Measurements from ENCODE around the gene MBD3L1.

GRCh38 chr19:8832132-8833021 lies at the start of gene MBD3L1, which contains the start of gene ZNF558:
- TF ChIP-seq CTCF (conservative IDR thresholded peaks at IDR 0.05 in 1 of 2, IDR thresholded peaks at IDR 0.05 in 1 of 2; ENCODE audit: low read depth in 1 of 2, low read length in 2 of 2), result peak in 1 of 2 donors; percentile 13
- TF ChIP-seq EZH2 (IDR thresholded peaks at IDR 0.05; ENCODE audit: low read length, missing control alignments), result no peak

All from fibroblast of lung (primary cell).